HG03135 (cell line): ENCODE measurements around the gene SEC22A.

ENCODE experiments used
- ATAC-seq: cut with Tn5 transposase; IDR thresholded peaks from one replicate; pipeline ENCODE4 v1.9.1; 2021; ENCODE audit warnings: mild to moderate bottlenecking, moderate library complexity; ENCODE audit not compliant: unreplicated experiment

SEC22A gene

DNA sequence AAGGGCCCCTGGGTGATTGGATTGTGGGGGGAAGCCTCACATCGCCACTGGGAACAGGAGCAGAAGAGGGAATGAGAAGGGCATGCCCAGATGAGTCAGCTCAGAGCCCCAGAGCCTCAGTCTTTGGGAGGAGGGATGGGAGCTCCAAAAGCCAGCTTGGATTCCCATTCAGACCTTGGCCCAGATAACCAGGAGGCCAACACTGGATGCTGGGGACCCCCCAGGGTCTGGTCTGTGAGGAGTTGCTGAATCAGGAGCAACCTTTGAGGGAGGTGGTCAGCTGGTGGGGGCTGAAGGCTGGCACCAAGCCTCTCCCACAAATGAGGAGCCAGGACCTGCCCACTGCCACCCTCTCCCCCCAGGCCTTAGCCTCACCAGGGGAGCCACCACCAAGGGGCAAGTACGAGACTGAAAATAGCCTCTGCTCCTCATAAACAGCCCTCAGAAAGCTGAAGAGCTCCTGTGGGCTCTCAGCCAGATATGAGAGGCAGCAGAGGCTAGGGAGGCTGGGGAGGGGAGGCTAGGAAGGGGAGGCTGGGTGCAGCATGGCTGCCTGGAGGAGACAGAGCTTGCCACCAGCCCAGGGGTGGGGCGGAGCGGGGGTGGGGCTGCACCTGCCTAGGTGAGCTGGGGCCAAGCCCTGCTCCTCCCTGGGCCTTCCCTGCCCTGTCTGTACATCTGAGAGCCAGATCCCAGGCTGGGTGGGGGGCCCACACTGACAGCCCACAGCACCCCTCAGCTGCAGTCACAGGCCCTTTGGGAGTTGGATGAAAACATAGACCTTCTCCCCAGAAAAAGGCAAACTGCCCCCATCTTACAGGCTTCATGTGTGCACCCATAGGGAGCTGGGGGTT is 99.8 kb downstream of the SEC22A start:
- ATAC-seq, result no peak

DNA sequence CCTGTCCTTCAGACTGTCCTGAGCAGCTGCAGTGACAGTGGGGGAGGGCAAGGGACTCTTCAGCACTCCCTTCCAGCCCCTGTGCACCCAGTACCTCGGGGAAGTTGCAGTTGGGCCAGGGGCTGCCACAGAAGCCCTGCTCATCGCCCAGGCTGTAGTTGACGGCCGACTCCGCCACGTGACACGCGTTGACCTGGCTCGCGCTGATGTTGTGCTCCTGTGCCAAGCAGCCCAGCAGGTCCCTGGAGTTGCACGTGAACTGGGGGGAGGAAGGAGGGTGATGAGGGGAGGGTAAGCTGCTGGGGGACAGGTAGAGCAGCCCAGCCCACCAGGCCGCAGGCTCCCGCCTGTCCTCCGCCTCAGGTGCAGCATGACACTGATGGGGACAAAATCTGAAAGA is 101.2 kb downstream of the SEC22A start:
- ATAC-seq, result no peak

DNA sequence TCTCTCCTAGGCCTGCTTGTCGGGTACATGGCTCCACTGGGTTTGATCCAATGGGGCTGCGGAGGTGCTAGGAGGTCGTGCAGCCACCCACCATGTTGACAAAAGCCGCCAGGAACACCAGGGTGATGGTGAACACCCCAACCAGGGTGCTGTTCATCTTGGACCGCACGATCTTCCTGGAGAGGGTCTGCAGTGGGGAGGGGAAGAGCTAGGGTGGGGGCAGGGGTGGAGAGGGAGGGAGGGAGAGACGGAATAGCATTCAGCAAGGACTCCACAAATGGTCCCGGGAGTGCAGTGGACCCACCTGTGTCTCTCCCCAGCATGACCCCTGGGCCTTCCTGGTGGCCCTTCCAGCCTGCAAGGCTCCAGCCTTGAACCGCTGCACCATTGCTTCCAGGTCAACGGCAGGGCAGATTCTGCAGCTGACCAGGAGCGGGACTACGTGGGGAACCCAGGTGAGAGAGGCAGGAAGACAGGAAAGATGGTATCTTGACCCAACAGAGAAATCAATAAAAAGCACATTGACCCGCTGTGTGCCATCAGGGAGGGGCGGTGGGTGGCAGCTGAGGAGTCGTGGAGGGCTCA is 102.3 kb downstream of the SEC22A start:
- ATAC-seq, result no peak

DNA sequence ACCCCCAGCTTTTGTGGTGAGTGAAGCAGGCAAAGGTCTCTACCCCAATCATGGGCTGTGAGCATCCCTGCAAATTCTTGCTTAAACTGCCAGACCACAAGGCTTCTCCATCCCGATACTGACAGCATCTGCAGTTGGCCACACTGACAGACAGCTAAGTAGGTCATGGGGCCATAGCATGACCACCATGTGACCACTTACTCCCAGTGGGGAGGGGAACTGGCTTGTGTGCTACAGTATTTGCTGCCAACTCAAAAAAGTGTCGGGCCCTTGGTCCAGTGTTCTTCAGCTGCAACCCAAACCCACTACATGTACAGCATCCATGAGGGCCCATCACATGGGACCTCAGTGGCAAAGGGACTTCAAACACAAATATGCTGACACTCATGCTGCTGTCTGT is 103.4 kb downstream of the SEC22A start:
- ATAC-seq, result no peak

DNA sequence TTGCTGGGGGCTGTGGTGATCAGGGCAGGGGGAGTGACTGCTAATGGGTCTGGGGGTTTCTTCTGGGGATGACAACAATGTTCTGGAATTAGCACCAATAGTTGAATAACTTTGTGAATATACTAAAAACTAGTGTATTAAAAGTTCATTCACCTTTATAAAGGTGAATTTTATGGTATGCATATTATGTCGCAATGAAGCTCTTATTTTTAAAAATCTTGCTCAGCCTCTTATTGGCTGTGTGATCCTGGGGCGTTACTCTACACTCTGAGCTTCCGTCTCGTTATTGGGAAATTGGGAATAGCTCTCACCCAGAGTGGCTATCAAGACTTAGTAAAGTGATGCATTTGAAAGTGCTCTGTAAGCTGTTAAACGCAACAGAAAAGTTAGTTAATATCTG is 105.3 kb downstream of the SEC22A start:
- ATAC-seq, result no peak

DNA sequence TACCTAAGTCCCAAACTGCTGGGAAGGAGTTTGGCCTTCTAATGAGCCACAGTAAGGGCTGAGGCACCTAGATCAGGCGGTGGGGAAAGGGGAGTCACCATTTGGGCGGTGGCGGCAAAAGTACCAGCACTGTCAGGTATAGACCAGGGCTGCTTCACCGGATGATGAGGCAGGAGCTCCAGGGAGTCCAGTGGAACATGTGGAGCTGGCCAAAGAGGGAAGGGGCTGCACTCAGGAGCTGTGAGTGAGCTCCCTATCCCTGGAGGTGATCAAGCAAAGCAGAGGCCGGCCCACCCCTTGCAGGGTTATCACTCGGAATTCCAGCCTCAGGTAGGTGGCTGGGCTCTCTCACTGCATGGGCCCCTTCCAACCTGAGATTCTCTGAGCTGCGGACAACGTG is 108.4 kb downstream of the SEC22A start:
- ATAC-seq, result no peak

DNA sequence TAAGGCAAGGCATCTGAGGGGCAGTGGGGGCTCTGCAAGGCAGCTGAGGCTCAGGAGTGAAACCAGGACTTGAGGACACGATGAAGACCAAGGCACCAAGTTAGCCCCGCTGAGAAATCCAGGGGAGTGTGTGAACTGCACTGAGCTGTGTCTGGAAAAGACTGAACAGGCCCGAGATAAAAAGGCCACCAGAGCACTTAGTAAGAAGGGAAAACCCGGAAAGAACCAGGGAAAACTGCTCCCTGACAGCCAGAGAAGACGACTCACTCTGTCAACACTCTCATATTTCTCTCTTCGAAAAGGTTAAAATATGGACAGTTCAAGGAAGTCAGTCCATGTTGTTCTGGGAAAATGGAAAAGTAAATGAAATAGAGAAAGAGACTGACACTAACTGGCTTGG is 109.0 kb downstream of the SEC22A start:
- ATAC-seq, result no peak

DNA sequence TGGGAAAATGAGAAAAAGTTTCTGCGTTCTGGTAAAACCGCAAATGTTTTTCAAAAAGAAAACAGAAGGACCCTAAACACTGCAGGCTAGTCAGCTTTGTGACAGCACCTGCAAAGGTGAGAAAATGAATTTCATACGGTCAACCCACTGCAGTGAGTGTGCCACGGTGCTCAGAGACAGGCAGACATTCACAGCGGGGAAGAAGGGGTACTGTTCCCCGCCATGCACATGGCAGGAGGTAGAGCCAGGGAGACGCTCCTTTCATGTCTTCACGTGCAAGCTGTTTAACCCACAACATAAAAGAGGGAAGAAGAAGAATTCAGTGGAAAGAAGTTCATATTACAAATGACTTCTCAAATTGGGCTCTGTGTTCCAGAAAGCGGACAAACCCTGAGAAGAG is 109.5 kb downstream of the SEC22A start:
- no peak for ATAC-seq

DNA sequence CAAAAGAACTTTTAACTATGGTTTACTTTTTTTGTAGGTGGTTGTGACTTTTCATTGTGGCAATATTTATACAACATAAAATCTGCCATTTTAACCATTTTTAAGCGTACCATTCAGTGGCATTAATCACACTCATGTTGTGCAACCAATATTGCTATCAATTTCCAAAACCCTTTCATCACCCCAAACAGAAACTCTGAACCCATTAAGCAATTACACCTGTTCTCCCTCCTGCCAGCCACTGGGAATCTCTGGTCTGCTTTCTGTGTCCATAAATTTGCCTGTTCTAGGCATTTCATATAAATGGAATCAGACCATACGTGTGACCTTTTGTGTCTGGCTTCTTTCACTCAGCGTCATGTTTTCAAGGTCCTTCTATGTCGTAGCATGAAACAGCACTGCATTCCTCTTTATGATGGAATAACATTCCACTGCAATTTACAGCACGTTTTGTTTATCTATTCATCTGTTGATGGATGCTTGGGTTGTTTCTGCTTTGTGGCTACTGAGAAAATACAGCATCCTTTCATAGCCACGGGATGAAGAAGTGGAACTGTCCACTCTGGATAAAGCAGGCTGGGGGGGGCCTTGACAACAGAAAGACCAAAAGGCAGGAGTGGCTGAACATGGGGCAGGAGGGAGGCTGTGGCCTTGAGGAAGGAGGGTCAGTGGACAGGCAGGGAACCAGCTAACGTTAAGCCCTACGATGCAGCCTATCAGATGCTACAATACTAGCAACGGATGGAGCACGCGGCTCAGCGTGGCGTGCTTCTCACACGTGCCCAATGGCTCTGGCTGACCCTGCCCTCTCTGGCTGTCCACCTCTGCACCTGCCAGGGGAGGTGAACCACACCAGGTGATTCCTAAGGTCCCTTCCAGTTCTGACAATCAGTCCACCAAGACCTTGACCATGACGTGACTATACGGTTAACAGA is 110.9 kb downstream of the SEC22A start:
- no peak for ATAC-seq

DNA sequence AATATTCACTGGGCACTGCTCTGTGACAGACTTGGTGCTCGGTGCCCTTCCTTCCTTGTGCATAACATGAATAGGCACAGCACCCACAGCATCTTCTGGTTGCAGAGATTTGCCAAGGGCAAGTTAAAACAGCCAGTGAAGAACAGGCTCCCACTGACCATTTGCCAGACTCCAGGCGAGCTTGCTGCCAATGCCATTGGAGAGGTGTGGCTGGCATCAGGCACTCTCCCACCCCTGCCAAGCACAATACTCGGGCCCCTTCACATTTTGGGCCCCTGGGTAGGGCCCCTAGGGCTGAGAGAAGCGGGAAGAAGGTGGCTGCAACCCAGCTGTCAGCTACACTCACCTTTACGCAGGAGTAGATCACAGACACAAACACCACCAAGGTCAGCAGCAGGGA is 112.1 kb downstream of the SEC22A start:
- no peak for ATAC-seq

DNA sequence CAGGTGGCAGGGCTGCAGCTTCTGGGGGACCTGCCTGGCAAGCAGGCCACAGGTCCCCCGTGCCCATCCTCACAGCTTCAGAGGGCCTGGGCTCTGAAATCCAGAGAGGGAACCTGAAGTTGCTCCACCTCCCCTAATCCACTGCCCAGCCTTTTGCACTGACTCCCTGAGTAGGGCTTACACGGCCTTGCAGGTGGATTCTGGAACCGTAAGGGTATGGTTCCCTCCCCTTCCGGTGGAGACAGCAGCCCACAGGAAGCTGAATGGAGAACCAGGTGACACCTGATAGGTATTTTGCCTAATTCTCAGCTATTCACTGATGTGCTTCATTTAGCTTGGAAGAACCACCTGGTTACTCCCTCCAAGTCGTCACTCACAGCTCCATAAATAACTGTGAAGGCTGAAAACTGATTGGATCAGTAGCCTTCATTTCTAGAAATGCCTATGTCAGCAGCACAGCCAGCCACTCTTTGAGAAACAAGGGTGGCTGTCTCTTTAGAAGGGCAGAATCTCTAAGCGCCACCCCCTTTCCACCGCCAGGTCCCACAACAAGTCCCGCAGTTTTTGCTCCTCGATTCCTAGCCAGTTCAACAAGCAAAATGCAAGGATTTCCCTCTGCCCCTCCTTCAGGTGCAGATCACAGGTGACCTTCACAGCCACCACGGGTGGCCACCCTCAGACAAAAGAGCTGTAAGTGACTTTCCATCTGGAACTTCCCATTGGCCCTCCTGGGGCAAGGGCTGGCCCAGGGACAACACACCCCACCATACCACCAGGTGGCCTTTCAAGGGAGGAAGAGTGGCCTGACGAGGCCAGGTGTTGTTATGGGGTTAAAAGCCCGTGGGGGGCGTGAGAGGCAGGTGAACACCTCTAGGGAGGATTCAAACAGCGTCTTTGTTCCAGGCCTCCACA is 112.9 kb downstream of the SEC22A start:
- no peak for ATAC-seq

DNA sequence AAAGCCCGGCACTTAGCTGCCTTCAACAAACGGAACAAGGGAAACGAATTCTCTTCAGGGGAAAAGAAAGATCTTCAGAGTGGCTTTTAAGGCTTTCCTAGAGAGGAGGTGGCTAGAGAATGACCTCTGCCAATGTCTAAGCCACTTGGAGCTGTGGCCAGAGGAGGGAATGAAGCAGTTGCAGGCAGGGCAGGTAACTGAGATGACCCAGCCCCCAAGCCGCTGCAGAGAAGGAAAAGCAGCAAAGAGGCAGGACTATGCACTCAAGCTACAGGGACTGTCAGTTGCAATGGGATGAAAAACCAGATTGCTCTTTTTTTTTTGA is 113.5 kb downstream of the SEC22A start:
- ATAC-seq, result no peak

DNA sequence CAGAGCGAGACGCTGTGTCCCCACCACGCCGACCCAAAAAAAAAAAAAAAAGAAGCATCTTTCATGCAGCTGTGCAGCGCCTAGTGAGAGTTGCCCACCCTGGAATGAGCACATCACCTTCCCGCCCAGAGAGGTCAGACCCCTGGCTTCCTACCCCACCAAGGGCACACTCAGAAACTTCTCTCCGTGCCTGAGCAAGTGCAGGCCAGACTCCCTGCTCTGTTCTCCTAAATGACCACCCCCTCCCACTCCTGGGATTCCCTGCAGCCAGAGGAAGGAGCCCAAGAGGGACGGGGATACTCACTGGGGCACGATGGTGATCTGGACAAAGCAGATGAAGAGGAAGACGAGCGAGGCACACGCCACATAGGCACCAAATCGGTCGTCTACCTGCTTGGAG is 116.0 kb downstream of the SEC22A start:
- ATAC-seq, result no peak

DNA sequence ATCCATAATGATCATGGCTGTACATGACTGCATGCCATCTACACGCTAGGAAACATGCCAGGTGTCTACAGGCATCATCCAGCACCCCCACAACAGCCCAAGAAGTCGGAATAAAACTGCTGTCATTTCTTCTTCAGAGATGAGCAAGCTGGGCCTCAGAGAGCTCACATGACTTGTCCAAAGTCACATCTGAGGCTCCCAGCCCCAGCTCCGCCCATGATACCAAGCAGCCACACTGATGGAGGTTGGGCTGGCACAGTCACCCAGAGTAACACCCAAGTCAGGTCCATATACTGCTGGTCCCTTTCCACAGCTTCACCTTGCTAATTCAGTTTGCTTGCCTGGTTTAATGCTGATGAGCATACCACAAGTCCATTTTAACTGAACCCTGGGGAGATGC is 116.6 kb downstream of the SEC22A start:
- ATAC-seq, result no peak

DNA sequence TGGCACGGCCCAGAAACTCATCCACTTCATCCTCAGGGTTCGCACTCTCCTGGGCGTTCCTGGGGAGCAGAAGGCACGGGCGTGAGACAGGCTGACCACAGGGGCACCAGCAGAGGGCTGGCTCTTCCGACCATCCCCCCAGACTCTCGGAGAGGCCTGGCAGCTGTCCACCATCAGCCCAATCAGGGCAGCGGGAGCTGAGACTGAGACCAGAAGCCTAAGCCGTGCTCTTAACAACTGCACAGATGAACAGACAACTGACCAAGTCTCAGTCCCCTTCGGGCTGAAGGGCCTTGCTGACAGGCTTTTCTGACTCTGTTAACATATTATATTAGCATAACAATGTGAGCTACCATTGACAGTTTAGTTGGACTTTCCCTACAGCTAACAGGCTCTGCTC is 118.0 kb downstream of the SEC22A start:
- ATAC-seq, result no peak

DNA sequence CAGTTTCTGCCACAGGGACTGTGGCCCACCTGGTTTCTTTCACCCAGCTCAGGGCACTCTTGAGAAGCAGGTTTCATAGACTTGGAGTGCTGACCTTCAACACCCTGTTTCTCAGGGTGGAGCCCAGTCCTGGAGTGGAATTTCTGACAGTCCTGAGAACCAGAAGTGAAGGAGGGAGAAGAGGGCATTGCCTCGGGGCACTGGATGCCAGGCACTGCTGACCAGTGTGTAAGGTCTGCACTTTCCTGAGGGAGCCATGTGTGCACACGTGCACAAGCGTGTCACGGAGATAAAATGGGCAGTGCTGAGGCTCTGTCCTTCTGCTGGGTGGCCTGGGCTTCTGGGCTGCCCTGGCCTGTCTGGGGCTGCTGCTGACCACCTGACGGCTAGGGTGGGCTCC is 118.5 kb downstream of the SEC22A start:
- no peak for ATAC-seq

DNA sequence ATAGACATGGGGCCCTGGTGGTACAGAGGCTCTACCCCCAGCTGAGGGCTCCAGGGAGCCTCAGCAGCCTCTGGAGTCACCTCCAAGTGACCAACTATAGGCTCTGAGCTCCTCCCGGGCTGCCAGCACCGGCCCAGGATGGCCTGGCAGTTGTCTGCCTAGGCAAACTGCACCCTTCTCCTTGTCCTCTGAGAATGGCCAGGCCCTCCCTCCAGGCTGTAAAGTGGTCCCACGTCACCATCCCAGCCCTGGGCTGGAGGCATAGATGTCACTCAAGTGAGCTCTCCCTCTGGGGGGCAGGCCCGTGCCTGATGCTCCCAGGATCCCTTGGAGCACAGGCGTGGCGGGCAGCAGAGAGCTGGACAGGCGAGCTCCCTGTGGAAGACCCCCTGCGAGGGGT is 120.1 kb downstream of the SEC22A start:
- no peak for ATAC-seq

DNA sequence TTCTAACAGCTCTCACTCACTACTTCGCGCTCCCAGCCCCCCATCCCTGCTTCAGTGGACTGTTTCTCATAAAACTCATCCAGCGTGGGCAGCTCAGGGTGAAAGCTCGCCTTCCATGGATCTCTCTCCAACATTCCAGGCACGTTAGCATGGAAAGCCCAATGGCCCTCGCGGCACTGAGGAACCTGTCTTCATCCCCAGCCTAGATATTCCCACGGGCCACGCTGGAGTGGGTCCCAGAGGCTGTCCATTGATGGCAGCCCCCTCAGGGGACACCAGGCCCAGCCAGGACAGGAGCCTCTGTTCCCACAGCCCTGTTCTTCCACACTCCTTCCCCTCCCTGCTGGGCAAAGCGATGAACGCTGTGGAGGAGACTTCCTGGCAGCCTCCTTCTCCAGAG is 121.1 kb downstream of the SEC22A start:
- no peak for ATAC-seq
